Thoracic aorta (tissue), 2 donors: ENCODE data around the gene MYMX. TPM values are rescaled to one million over a fixed set of nuclear protein-coding genes. Genes with fewer than 3 reads are reported as not detected.
A peak's percentile ranks its signal among the peaks of the same experiment; 100 is the strongest.

Experiments
- ATAC-seq: fragments of 150-250 bp; one replicate; pipeline ENCODE4 v1.8.0; 2017; ENCODE audit warnings: low read depth; ENCODE audit not compliant: insufficient number of reproducible peaks, low FRiP score
- DNase-seq: peaks from one replicate; pipeline ENCODE4 v3.0.0-alpha.2; 2020; ENCODE audit warnings: low spot score
- H3K27ac ChIP-seq, 2 donors: fragments of 200-600 bp; sonication (generic); 1 replicate in 1 of 2; 2 replicates in 1 of 2; pipeline ENCODE4 v1.5.1; 2016; ENCODE audit warnings: mild to moderate bottlenecking in 2 of 2, moderate library complexity in 2 of 2
- H3K27me3 ChIP-seq: fragments of 200-600 bp; sonication (generic); replicated peaks from 2 replicates; pipeline ENCODE4 v1.6.0; 2016; ENCODE audit warnings: mild to moderate bottlenecking; ENCODE audit not compliant: insufficient read depth
- H3K36me3 ChIP-seq: fragments of 200-600 bp; sonication (generic); one replicate; pipeline ENCODE4 v1.5.1; 2016
- H3K4me1 ChIP-seq, 2 donors: fragments of 200-600 bp; sonication (generic); 1 replicate in 1 of 2; 2 replicates in 1 of 2; pipeline versions ENCODE4 v1.5.1 to v1.6.0; 2016; ENCODE audit warnings: low read depth in 2 of 2, mild to moderate bottlenecking in 1 of 2; ENCODE audit not compliant: control insufficient read depth in 1 of 2
- H3K4me3 ChIP-seq: fragments of 200-600 bp; sonication (generic); 2 replicates; pipeline ENCODE4 v1.5.1; 2016; ENCODE audit warnings: mild to moderate bottlenecking
- H3K9me3 ChIP-seq: fragments of 200-600 bp; sonication (generic); 2 replicates; pipeline ENCODE4 v1.5.1; 2016
- total RNA-seq, 2 donors: library from RNA; depleted of rRNA; stranded (reverse); fragments of >200 nt; gene quantifications; one replicate each; pipeline versions ENCODE4 v1.1.0 to v1.2.3, GENCODE V29; 2016
- TF ChIP-seq, protein P1 (sequence below): fragments of 200-600 bp; sonication (generic); IDR thresholded peaks from one replicate; pipeline ENCODE4 v1.5.1; 2019; ENCODE audit warnings: antibody characterized with exemption

Gene MYMX
- total RNA-seq, 2 donors from 2014 or later, result not detected

DNA sequence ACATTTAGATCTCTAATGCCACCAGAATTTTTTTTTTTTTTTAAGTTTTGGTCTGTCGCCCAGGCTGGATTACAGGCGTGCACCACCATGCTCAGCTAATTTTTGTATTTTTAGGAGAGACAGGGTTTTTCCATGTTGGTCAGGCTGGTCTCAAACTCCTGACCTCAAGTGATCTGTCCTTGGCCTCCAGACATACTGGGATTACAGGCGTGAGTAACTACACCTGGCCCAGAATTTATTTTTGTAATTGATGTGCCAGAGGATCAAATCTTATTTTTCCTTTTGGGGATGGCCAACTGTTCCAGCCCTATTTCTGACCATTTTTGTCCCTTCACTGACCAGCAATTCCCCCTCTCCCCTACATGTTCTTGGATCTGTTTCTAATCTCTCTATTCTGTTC lies 18.0 kb upstream of the MYMX start:
- H3K4me1 ChIP-seq, result peaks cover 8 to 11% of the 10 kb centered on the region in 2 donors
- DNase-seq (no peak), ATAC-seq (no peak)
- TF ChIP-seq, protein P1, sequence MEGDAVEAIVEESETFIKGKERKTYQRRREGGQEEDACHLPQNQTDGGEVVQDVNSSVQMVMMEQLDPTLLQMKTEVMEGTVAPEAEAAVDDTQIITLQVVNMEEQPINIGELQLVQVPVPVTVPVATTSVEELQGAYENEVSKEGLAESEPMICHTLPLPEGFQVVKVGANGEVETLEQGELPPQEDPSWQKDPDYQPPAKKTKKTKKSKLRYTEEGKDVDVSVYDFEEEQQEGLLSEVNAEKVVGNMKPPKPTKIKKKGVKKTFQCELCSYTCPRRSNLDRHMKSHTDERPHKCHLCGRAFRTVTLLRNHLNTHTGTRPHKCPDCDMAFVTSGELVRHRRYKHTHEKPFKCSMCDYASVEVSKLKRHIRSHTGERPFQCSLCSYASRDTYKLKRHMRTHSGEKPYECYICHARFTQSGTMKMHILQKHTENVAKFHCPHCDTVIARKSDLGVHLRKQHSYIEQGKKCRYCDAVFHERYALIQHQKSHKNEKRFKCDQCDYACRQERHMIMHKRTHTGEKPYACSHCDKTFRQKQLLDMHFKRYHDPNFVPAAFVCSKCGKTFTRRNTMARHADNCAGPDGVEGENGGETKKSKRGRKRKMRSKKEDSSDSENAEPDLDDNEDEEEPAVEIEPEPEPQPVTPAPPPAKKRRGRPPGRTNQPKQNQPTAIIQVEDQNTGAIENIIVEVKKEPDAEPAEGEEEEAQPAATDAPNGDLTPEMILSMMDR, result no peak
- H3K4me3 ChIP-seq, result no peak overlapping the region
- H3K36me3 ChIP-seq, result no peaks in the 10 kb centered on the region
- no peaks in the 10 kb centered on the region for H3K27me3 ChIP-seq
- H3K27ac ChIP-seq, result no peak overlapping the region
- no peaks in the 10 kb centered on the region for H3K9me3 ChIP-seq

DNA sequence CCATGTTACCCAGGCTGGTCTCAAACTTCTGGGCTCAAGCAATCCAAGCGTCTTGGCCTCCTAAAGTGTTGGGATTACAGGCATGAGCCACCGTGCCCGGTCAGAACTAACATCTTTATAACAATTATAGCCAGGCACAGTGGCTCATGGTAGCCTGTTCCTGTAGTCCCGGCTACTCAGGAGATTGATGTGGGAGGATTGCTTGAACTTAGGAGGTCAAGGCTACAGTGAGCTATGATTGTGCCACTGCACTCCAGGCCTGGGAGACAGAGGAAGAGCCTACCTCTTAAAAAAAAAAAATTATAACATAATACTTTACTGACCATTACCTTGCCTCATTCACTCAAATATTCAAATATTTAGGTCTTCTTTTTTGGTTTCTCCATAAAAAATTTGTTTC lies 16.8 kb upstream of the MYMX start:
- peak overlapping the region in 1 of 2 donors; percentile 74 for H3K27ac ChIP-seq
- TF ChIP-seq, protein P1, result no peak
- DNase-seq, result no peak

DNA sequence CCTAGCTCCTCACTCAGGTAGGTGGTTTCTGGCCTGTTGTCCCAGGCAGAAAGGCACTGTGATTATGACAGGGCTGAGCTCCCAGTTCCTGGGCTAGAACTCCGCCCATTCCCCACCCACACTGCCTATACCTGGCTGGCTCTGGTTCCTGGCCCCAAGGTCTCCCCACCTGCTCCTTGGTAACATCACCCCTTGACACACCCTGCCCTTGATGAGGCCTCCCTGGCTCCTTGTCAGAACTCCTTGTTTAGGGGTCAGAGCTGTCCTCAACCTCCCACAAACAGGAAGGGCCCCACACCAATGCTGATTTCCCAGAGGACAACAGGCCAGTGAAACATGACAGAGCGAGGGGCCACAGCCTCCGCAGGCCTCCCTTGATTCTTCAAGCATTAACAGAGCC lies 15.5 kb upstream of the MYMX start:
- ATAC-seq, result no peak
- Histone ChIP-seq H3K36me3 (no peaks in the 10 kb centered on the region), H3K4me1 (peaks cover 8 to 11% of the 10 kb centered on the region in 2 donors), H3K27me3 (no peaks in the 10 kb centered on the region), H3K9me3 (no peaks in the 10 kb centered on the region), H3K4me3 (no peak overlapping the region), H3K27ac (no peak overlapping the region)
- DNase-seq, result no peak
- TF ChIP-seq, protein P1, result no peak

More for the DNA sequence above, 16.8 kb upstream of the MYMX start:
- Histone ChIP-seq H3K4me1 (peaks cover 8 to 11% of the 10 kb centered on the region in 2 donors), H3K36me3 (no peaks in the 10 kb centered on the region), H3K4me3 (no peak overlapping the region), H3K9me3 (no peaks in the 10 kb centered on the region), H3K27me3 (no peaks in the 10 kb centered on the region)
- no peak for ATAC-seq

DNA sequence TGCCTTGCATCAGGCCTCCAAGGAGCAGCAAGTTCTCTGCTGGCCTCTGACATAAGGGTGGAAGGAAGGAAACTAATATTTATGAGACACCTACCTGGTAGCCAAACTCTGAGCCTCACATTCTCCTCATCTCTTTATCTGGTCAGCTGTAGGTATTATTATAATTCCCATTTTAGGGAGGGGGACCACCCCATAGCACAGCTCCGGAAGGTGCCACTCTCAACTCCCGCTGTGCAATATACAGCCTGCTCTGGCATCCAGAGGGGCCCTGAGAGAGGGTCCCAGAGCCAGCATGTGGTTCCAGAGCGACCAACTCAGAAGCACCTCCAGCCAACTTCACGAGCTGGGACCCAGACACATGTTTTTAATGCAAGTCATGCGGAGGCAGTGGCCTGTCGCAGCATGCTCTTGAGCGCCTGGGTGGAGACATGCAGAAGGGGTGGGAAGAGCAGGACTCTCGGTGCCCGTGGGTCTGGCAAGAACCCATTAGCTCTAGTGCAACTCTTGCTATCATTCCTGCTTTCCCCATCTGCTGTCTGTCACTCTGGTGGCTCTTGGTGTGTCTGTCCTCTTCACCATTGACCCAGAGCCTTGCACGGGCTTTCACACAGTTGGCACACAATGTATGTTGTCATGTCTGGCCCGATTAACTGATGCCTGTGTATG lies 15.0 kb upstream of the MYMX start:
- H3K36me3 ChIP-seq, result no peaks in the 10 kb centered on the region
- H3K4me3 ChIP-seq, result no peak overlapping the region
- no peaks in the 10 kb centered on the region for H3K9me3 ChIP-seq
- H3K27me3 ChIP-seq, result no peaks in the 10 kb centered on the region
- no peak for DNase-seq
- ATAC-seq, result no peak
- peaks cover 8 to 11% of the 10 kb centered on the region in 2 donors for H3K4me1 ChIP-seq
- TF ChIP-seq, protein P1, result no peak
- no peak overlapping the region for H3K27ac ChIP-seq

DNA sequence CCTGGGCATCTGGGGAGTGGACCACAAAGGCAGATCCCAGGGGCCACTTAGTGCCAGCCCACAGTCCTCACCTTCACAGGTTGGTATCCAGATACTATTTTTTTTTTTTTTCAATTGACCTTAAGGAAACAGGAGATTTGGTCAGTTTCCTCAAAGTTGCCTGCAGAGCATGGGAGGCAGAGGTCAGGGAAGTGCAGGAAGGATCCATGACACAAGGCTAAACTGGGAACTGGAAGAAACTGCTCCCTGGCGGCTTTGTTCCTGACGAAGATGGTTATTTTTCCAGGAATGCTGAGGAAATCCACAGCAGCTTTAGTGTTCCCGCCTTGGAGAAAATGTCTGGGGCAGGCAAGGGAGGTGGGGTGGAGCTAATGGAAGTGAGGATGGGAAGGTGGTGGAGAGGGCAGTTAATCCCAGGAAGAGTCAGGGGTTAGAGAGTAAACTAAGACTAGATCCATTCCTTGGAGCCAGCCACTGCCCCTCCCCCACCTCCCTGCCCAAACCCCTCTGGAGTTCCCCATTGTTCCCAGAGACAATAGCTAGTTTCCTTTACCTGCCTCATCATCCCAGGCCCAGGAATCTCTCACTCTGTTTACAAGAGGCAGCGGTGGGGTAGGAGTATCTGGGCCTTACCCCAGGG lies 14.3 kb upstream of the MYMX start:
- Histone ChIP-seq H3K9me3 (no peaks in the 10 kb centered on the region), H3K4me3 (no peak overlapping the region), H3K4me1 (peaks cover 8 to 11% of the 10 kb centered on the region in 2 donors), H3K36me3 (no peaks in the 10 kb centered on the region), H3K27me3 (no peaks in the 10 kb centered on the region), H3K27ac (no peak overlapping the region)
- TF ChIP-seq, protein P1, result no peak
- ATAC-seq (no peak), DNase-seq (no peak)
